ENCODE measurements around the gene DNAJC13. TPM values are rescaled to one million over a fixed set of nuclear protein-coding genes. Genes with fewer than 3 reads are reported as not detected.
A peak's percentile ranks its signal among the peaks of the same experiment; 100 is the strongest.

The DNAJC13 gene
- total and polyA plus RNA-seq, 2 experiments from 2014 or later, result 14.3 to 34.6 TPM

DNA sequence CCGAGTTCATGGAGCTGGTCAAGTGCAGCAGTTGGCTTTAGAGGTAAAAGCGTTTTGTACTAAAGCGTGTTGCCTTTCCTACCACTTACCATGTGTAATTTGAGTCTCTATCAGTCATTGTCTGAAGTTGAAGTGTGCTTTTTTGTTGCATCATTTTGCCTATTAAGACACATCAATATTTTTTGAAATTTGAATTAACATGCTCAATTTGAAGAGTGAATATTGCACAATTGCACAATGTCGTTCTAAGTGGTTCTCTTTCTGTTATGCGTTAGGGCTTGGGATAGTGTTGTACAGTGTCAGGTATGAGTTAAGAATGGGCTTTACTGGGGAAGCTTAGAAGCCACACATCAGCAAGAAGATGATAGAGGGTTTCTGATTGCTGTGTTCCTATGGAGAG, 95.8 kb downstream of the DNAJC13 start:
- H3K4me3 ChIP-seq, result no peak overlapping the region
- no peaks in the 10 kb centered on the region for H3K27me3 ChIP-seq
- H3K9me3 ChIP-seq (ENCODE audit: low read depth), result no peaks in the 10 kb centered on the region
- no peaks in the 10 kb centered on the region for H3K4me1 ChIP-seq (ENCODE audit: low read depth)
- no peak for TF ChIP-seq CTCF (IDR thresholded peaks at IDR 0.05; ENCODE audit: low read depth, low read length)
- H3K36me3 ChIP-seq, result peaks cover 84% of the 10 kb centered on the region
- H3K27ac ChIP-seq, result no peak overlapping the region
- no peak for DNase-seq (ENCODE audit: low read depth in 1 of 2, low spot score in 1 of 2)

- Histone ChIP-seq H3K9me3 (ENCODE audit: low read depth) (no peaks in the 10 kb centered on the region), H3K27me3 (no peaks in the 10 kb centered on the region), H3K4me1 (ENCODE audit: low read depth) (no peaks in the 10 kb centered on the region), H3K4me3 (no peak overlapping the region), H3K27ac (no peak overlapping the region), H3K36me3 (peaks cover 61% of the 10 kb centered on the region)
- no peak for DNase-seq (ENCODE audit: low read depth in 1 of 2, low spot score in 1 of 2)
- TF ChIP-seq CTCF (IDR thresholded peaks at IDR 0.05; ENCODE audit: low read depth, low read length), result no peak
These were observed 100.0 kb downstream of the DNAJC13 start for GRCh38 chr3:132517311-132517710.

GRCh38 chr3:132519914-132520313, 102.6 kb downstream of the DNAJC13 start:
- Histone ChIP-seq H3K27ac (no peak overlapping the region), H3K9me3 (ENCODE audit: low read depth) (no peaks in the 10 kb centered on the region), H3K27me3 (no peaks in the 10 kb centered on the region), H3K36me3 (peaks cover 67% of the 10 kb centered on the region), H3K4me3 (no peak overlapping the region), H3K4me1 (ENCODE audit: low read depth) (no peaks in the 10 kb centered on the region)
- no peak for DNase-seq (ENCODE audit: low read depth in 1 of 2, low spot score in 1 of 2)
- no peak for TF ChIP-seq CTCF (IDR thresholded peaks at IDR 0.05; ENCODE audit: low read depth, low read length)

GRCh38 chr3:132521901-132522300, 104.6 kb downstream of the DNAJC13 start:
- peak in 1 of 2 donors; percentile 59 for DNase-seq (ENCODE audit: low read depth in 1 of 2, low spot score in 1 of 2)
- H3K27me3 ChIP-seq, result no peaks in the 10 kb centered on the region
- H3K36me3 ChIP-seq, result peaks cover 74% of the 10 kb centered on the region
- H3K4me3 ChIP-seq, result no peak overlapping the region
- peak overlapping the region; percentile 38 for H3K27ac ChIP-seq
- no peaks in the 10 kb centered on the region for H3K4me1 ChIP-seq (ENCODE audit: low read depth)
- no peak for TF ChIP-seq CTCF (IDR thresholded peaks at IDR 0.05; ENCODE audit: low read depth, low read length)
- no peaks in the 10 kb centered on the region for H3K9me3 ChIP-seq (ENCODE audit: low read depth)

DNA sequence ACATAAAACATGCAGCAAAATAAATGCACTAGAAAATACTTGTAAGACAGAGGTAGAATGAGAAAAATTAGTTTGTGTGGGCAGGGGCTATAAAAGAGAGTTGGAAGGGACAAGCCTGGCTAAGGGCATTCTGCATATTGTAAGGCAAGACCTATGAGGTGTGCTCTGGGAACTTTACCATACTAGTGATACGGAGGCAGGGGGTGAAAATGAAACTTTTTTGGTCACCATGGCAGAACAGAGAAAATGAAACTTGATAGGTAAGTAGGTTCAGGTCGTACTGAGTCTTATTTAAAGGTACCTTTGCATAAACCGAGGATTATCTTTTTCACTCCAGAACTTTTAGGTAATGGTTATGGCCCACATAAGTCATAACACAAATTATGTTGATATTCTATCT, 105.1 kb downstream of the DNAJC13 start:
- H3K4me3 ChIP-seq, result no peak overlapping the region
- no peaks in the 10 kb centered on the region for H3K27me3 ChIP-seq
- H3K36me3 ChIP-seq, result peaks cover 75% of the 10 kb centered on the region
- no peak for DNase-seq (ENCODE audit: low read depth in 1 of 2, low spot score in 1 of 2)
- H3K27ac ChIP-seq, result peak overlapping the region; percentile 38
- no peaks in the 10 kb centered on the region for H3K4me1 ChIP-seq (ENCODE audit: low read depth)
- no peak for TF ChIP-seq CTCF (IDR thresholded peaks at IDR 0.05; ENCODE audit: low read depth, low read length)
- no peaks in the 10 kb centered on the region for H3K9me3 ChIP-seq (ENCODE audit: low read depth)

- Histone ChIP-seq H3K27ac (no peak overlapping the region), H3K4me3 (no peak overlapping the region), H3K4me1 (ENCODE audit: low read depth) (no peaks in the 10 kb centered on the region), H3K36me3 (peaks cover 62% of the 10 kb centered on the region), H3K9me3 (ENCODE audit: low read depth) (no peaks in the 10 kb centered on the region), H3K27me3 (no peaks in the 10 kb centered on the region)
- TF ChIP-seq CTCF (IDR thresholded peaks at IDR 0.05; ENCODE audit: low read depth, low read length), result no peak
- DNase-seq (ENCODE audit: low read depth in 1 of 2, low spot score in 1 of 2), result no peak
These were observed 113.3 kb downstream of the DNAJC13 start for GRCh38 chr3:132530624-132531023.
